HG02623 (cell line): ENCODE results near the gene B4GALT6.

ENCODE experiments used
- ATAC-seq: cut with Tn5 transposase; IDR thresholded peaks from one replicate; pipeline ENCODE4 v1.9.1; 2021; ENCODE audit warnings: moderate library complexity; ENCODE audit not compliant: unreplicated experiment

B4GALT6 gene

GRCh38 chr18:31661965-31662364 lies 22.4 kb downstream of the B4GALT6 start:
- ATAC-seq: no peak

GRCh38 chr18:31660763-31661162 lies 23.6 kb downstream of the B4GALT6 start:
- ATAC-seq: no peak

DNA sequence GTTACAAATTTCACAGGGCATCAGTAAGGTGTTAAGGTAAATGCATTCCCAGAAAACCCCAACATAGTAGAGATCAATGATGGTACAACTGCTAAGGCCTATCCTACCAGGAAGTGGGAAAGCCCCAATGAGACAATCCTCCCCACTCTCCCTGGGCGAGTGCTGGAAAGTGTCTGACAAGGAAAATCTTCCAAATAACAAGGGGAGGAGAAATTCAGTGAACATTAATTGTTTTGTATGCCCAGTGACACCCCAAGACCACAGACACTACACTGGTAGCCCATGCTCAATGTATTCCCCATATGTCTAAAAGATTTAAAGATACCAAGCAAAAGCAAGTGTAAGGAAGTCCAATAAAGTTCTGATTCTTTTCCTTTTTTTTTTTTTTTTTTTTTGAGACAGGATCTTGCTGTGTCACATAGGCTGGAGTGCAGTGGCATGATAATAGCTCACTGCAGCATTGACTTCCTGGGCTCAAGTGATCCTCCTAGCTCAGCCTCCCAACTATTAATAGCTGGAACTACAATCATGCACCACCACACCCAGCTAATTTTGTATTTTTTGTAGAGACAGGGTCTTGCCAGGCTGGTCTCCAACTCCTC lies 24.7 kb downstream of the B4GALT6 start:
- ATAC-seq: no peak

GRCh38 chr18:31658670-31659575 lies 25.5 kb downstream of the B4GALT6 start:
- ATAC-seq: peak; percentile 61

DNA sequence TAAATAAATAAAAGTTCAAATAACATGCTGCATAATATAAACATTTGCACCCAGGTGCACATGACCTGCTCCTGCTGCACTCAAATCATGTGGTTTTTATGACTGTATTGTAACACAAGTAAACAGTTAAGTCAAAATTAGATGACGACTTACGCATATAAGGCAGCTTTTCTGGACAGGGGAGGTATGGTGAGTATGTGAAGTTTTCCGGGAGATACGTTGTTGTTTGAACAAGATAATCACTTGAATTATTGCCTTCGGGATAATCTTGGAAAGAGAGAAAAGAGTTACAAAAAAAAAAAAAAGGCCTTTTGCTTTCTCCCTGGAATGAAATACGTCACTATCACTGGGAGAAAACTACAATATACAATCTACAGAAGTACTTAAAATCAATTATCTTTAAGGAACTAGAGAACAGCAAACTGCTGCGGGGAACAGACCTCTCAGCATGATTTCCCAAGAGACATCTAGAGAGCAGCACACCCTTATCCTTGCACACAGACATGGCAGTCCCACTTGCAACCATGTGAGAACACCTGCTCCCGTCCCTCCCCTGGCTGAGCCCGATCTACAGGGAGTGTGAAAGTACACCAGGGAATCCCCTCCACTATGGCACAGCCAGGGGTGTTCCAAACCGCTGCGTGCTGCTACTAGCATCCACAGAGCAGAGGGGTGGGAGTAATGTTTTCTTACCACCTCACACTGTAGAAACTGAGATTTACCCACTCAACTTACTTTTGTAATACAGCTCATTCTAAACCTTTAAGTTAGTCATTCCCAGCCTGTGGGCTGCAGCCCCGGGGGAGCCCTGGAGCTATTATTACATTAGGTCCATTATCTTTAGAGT lies 26.3 kb downstream of the B4GALT6 start:
- peak; percentile 72 for ATAC-seq

DNA sequence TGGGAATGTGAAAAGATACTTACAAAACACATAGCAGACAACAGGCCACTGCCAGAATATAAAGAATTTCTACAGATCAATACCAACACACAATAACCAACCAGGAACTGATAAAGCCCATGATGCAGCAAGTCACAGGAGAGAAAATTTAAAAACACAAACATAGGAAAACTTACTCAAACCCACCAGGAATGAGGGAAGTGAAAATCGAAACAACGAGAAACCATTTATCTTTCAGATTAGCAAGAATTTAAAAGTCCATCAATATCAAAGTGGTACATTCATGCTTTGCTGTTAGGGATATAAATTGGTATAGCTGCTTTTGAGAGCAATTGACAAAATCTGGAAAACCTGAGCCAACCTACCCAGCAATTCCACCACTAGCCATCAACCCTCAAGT lies 27.6 kb downstream of the B4GALT6 start:
- ATAC-seq: no peak

- no peak for ATAC-seq
These were observed 29.0 kb downstream of the B4GALT6 start for GRCh38 chr18:31655354-31655753.

- no peak for ATAC-seq
These were observed 31.5 kb downstream of the B4GALT6 start for GRCh38 chr18:31652877-31653276.

- no peak for ATAC-seq
These were observed 32.0 kb downstream of the B4GALT6 start for GRCh38 chr18:31652357-31652756.

DNA sequence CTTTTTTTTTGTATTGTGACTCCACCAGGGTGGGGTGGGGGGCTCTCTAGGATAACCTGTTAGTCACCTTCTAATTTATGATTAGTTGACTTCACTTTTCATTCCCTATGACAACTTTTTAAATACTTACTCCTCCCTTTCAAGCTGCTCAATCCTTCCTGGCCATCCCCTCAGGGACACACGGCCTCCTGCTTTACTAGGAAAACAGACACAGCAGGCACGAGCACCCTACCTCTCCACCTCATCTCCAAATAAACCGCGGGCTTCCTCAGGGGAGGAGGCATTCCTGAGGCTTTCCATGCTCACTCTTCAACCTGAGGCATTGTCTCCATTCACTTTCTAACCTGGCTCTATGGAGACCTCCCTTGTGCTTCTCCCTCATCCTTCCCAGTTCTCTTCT lies 33.0 kb downstream of the B4GALT6 start:
- ATAC-seq: no peak

DNA sequence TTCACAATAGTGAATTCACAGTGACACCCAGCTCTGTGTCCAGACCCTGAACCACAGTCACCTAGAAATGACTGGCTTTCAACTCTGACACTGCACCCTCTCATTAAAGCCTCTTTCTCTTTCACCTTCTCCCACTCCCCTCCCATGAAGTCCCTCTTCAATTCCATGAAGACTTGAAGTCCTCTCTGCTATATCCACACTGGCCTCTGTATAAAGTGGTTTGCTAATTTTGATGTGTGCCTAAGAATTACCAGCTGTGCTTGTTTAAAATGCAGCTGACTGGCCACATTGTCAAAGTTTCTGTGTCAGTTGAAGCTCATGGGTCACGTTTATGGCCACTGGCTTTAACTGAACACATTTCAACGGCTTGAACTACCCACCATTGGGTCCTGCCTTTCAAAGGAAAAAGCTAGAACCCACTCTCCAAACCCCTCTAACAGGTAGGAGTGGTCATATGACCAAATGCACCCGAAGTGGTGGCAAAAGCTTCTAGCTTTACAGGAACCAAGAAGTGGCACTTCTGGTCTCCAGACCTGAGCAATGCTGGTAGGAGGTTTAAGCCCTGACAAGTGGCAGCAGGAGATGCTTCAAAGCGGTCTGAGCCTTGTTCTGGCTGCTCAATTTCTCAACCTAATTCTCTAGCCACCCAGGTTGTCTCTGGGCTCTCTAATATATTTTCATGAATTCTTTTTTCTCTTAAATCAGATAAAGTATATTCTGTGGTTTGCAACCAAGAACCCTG lies 34.2 kb downstream of the B4GALT6 start:
- ATAC-seq: peak; percentile 49

DNA sequence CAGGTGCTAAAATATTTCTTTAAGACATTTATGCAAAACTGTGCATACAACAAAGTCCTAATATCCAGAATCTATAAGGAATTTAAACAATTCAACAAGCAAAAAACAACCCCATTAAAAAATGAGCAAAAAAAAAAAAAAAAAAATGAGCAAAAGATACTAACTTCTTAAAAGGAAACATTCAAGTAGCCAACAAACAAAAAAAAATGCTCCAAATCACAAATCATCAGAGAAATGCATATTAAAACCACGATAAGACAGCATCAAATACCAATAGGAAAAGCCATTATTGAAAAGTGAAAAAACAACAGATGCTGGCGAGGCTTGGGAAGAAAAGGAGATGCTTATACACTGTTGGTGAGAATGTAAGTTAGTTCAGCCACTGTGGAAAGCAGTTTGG lies 34.9 kb downstream of the B4GALT6 start:
- ATAC-seq: no peak

DNA sequence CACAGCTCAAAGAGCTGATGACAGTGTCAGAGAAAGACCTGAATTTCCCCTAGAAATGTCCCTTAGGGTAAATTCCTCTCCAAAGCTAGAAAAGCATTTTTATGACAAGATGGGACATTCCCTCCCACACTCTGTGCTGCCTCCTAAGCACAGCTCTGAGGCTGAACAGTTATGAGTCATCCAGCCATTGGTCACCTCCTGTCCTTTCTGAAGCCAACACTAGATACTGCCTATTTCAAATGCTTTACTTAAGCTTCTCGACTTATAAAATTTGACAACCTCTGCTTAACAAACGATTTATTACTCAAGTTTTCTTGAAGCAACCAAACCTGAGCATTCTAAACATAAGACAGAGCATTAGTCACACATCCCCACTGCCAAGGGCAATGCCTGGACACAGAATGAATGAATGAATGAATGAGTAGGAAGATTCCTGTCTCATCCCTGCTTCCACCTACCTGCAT lies 35.4 kb downstream of the B4GALT6 start:
- peak; percentile 73 for ATAC-seq

- ATAC-seq: no peak
These were observed 35.9 kb downstream of the B4GALT6 start for GRCh38 chr18:31648458-31648857.

GRCh38 chr18:31647127-31647753 lies 37.1 kb downstream of the B4GALT6 start:
- no peak for ATAC-seq

DNA sequence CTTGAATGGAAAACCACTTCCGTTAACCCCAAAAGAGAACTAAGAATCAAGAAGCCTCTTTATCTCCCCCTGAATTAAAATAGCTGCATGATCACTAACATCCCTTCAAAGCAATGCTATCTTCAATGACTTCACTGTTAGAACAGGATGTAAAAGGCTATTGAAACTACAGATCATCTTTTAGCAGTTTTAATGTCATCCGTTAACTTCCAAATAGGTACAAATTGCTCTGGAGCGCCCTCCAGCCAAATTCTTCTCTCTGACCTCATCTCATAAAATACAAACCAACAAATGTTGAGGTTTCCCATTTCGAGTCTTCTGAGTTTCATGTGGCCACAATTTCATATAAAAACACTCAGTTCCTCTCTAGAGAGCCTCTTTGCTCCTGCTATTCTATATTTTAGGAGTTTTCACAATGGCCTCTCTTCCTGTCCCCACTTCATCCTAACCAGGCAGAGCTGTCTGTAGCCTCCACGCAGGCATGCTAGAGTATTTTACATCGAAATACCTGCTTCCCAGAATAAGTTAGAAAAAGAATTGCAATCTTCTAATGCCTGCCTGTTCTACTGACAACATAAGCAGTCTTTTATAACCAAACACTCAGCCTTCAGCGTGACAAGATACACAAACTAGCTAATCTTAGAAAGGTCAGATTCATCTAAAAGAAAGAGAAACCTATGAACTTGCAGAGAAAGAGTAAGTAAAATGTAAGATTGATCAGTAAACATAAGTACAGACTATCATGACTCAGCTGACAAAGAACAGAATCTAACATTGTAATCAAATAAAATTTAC lies 37.9 kb downstream of the B4GALT6 start:
- no peak for ATAC-seq

GRCh38 chr18:31645411-31645810 lies 39.0 kb downstream of the B4GALT6 start:
- no peak for ATAC-seq

DNA sequence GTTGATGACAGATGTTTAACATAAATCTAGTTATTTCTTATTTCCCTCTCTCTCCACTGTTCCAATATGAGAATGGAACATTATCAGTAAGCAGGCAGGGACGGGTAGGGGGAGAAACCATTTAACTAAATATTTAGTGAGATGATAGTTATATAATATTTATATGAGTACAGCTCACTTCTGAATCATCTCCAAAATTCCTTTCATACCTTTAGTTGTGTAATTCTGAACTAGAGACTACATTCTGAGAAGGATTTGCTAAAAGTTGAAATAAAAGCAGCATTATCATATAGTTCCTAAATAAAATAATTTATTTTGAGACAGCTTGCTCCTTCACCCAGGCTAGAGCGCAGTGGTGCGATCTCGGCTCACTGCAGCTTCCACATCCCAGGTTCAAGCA lies 41.4 kb downstream of the B4GALT6 start:
- ATAC-seq: no peak

DNA sequence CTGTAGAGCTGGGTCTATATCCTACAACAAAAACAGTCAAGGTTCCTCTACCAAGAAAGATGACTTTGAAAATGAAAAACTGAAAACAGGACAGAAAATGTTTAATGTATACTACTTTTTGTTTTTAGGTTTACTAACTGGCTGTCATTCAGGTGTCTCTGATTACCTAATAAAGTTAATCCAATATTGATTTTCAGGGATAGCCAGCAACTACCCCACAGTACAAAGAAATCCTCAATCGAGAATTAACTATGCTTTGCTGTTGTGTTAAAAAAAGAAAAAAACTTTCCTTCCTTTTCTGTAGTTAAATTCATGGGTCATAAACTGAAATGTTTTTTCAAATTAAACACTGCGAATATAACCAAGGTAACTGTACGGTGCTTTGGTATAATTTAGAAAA lies 46.9 kb downstream of the B4GALT6 start:
- ATAC-seq: no peak
